ENCODE results near the gene ANKRD34C.

Gene ANKRD34C

DNA sequence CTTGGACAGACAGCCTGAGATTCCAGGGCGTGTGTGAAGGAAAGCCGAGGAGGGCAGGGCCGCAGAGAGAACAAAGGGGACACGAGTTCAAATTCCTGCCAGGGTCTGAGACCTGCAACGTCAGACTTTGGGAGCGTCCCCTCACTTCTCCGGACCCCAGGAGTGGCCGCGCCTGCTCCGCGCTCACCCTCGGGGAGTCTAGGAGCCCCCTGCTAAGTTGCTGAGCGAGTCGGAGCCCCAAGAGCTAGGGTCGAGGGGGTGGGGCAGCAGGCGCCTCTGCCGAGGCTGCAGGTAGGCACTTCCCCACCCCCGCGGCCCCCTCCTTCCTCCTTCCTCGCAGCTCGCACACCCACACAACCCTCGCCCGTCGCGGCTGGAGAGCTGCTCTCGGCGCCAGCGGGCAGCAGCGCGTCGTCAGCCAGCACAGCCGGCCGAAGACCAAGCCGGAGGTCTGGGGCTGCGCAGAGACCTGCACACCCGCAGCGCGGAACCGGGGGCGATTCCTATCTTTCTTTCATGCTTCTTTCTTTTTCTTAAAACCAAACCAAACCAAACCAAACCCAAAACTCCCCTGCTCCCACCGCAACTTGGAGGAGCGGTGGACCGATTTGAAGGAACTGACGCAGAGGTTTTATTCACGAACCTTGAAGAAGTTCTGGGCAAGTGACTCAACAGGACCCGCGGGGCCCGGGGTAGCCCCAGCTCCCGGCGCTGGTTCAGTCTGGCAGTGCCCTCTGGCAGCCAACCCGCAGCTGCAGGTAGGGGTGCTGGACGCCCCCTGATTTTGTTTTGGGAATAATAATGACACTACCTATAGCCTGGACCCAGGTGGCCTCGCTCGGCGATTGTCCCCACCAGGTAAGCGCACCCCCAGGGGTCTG lies at the start of gene ANKRD34C:
ANKRD34C (plus strand) TSS at position 352 of the 881 bp plus-strand sequence. CDS start 10,563 bp downstream, outside the sequence.
- Histone ChIP-seq H3K9ac (ENCODE audit: insufficient read length) (no peak within 1 kb of the TSS), H3K9me3 (ENCODE audit: low read depth, low read length) (no peaks in the 10 kb centered on the region), H3K4me3 (no peak within 1 kb of the TSS), H3K36me3 (ENCODE audit: insufficient read depth, low read length) (no peaks in the 10 kb centered on the region), H3K27ac (no peak within 1 kb of the TSS)
- TF ChIP-seq EZH2 (IDR thresholded peaks at IDR 0.05) (no peak), POLR2AphosphoS5 (IDR thresholded peaks at IDR 0.05; ENCODE audit: borderline replicate concordance, low read depth, low read length) (no peak), FOXP2 (optimal IDR thresholded peaks at IDR 0.05; ENCODE audit: control extremely low read depth, extremely low read length, insufficient read depth) (no peak)
- no peak for DNase-seq (ENCODE audit: low read depth, low spot score)

DNA sequence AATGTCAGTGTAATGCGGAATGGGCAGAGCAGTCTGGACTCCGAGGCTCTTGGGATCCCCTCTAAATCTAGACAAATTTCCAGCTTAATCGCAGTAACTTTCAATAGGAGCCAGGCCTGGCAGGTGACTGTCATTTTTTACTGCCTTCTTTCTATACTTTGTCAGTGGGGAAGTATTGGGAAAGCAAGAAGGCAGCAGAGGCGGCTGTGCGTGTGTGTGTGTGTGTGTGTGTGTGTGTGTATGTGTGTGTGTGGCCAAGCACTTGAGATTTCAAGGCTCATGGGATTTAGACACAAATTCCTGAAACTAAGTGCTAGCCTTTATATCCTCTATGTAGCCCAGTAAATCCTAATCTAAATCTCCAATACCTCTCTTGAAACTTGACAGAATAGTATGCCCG lies 49.3 kb upstream of the ANKRD34C start:
- no peak overlapping the region for H3K4me3 ChIP-seq
- DNase-seq (ENCODE audit: low read depth, low spot score): no peak
- H3K36me3 ChIP-seq (ENCODE audit: insufficient read depth, low read length): no peaks in the 10 kb centered on the region
- no peaks in the 10 kb centered on the region for H3K9me3 ChIP-seq (ENCODE audit: low read depth, low read length)
- no peak for TF ChIP-seq POLR2AphosphoS5 (IDR thresholded peaks at IDR 0.05; ENCODE audit: borderline replicate concordance, low read depth, low read length)
- no peak for TF ChIP-seq FOXP2 (optimal IDR thresholded peaks at IDR 0.05; ENCODE audit: control extremely low read depth, extremely low read length, insufficient read depth)
- TF ChIP-seq EZH2 (IDR thresholded peaks at IDR 0.05): no peak
- no peak overlapping the region for H3K27ac ChIP-seq
- H3K9ac ChIP-seq (ENCODE audit: insufficient read length): no peak overlapping the region

DNA sequence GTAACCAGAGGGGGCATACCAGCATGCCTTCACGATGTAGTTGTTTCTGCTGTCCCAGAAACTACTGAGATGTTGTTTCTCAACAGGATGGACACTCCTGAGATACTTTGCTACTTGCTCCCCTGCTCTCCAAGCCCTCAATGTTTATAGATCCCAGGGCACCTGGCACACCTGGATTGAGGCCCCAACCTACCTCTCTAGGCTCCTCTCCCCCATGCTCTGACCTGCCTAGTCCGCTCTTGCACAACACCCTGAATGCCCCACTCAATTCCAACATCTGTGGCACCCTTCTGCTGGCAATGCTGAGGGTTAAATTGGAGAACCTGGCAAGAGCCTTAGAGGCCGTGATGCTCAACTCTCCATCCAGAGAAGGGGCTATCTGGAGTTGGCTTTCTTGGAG lies 42.5 kb upstream of the ANKRD34C start:
- DNase-seq (ENCODE audit: low read depth, low spot score): no peak
- TF ChIP-seq EZH2 (IDR thresholded peaks at IDR 0.05) (no peak), FOXP2 (optimal IDR thresholded peaks at IDR 0.05; ENCODE audit: control extremely low read depth, extremely low read length, insufficient read depth) (no peak), POLR2AphosphoS5 (IDR thresholded peaks at IDR 0.05; ENCODE audit: borderline replicate concordance, low read depth, low read length) (no peak)

GRCh38 chr15:79243723-79244122 lies 38.8 kb upstream of the ANKRD34C start:
- Histone ChIP-seq H3K27ac (no peak overlapping the region), H3K9ac (ENCODE audit: insufficient read length) (no peak overlapping the region), H3K36me3 (ENCODE audit: insufficient read depth, low read length) (no peaks in the 10 kb centered on the region), H3K4me3 (no peak overlapping the region), H3K9me3 (ENCODE audit: low read depth, low read length) (no peaks in the 10 kb centered on the region)
- TF ChIP-seq FOXP2 (optimal IDR thresholded peaks at IDR 0.05; ENCODE audit: control extremely low read depth, extremely low read length, insufficient read depth) (no peak), POLR2AphosphoS5 (IDR thresholded peaks at IDR 0.05; ENCODE audit: borderline replicate concordance, low read depth, low read length) (no peak), EZH2 (IDR thresholded peaks at IDR 0.05) (no peak)
- no peak for DNase-seq (ENCODE audit: low read depth, low spot score)

More for the DNA sequence above, 42.5 kb upstream of the ANKRD34C start:
- Histone ChIP-seq H3K36me3 (ENCODE audit: insufficient read depth, low read length) (no peaks in the 10 kb centered on the region), H3K9me3 (ENCODE audit: low read depth, low read length) (no peaks in the 10 kb centered on the region), H3K27ac (no peak overlapping the region), H3K4me3 (no peak overlapping the region), H3K9ac (ENCODE audit: insufficient read length) (no peak overlapping the region)

- no peak overlapping the region for H3K9ac ChIP-seq (ENCODE audit: insufficient read length)
- H3K27ac ChIP-seq: no peak overlapping the region
- TF ChIP-seq FOXP2 (optimal IDR thresholded peaks at IDR 0.05; ENCODE audit: control extremely low read depth, extremely low read length, insufficient read depth): no peak
- no peaks in the 10 kb centered on the region for H3K9me3 ChIP-seq (ENCODE audit: low read depth, low read length)
- no peak for DNase-seq (ENCODE audit: low read depth, low spot score)
- no peak overlapping the region for H3K4me3 ChIP-seq
- no peaks in the 10 kb centered on the region for H3K36me3 ChIP-seq (ENCODE audit: insufficient read depth, low read length)
Observed at GRCh38 chr15:79244876-79245275, 37.6 kb upstream of the ANKRD34C start.

GRCh38 chr15:79248183-79248582 lies 34.3 kb upstream of the ANKRD34C start:
- DNase-seq (ENCODE audit: low read depth, low spot score): no peak
- Histone ChIP-seq H3K36me3 (ENCODE audit: insufficient read depth, low read length) (no peaks in the 10 kb centered on the region), H3K4me3 (no peak overlapping the region), H3K9me3 (ENCODE audit: low read depth, low read length) (no peaks in the 10 kb centered on the region), H3K27ac (no peak overlapping the region), H3K9ac (ENCODE audit: insufficient read length) (no peak overlapping the region)
- TF ChIP-seq EZH2 (IDR thresholded peaks at IDR 0.05) (no peak), POLR2AphosphoS5 (IDR thresholded peaks at IDR 0.05; ENCODE audit: borderline replicate concordance, low read depth, low read length) (no peak), FOXP2 (optimal IDR thresholded peaks at IDR 0.05; ENCODE audit: control extremely low read depth, extremely low read length, insufficient read depth) (no peak)

DNA sequence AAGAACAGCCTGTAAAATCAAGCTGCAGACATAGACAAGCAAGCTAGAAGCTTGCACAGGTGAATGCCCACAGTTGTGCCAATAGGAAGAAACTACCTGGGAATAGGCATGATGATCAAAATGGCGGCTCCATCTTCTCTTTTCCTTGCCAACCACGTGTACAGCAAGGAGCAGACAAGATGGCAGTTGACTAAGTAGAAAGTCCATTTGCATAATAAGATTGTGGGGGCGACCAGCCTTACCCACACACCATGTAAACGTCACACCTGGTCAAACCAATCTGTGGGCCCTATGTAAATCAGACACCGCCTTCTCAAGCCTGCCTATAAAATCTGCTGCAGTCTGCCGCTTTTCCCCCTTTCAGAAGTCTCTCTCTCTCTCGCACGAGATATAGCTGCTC lies 25.1 kb upstream of the ANKRD34C start:
- Histone ChIP-seq H3K27ac (no peak overlapping the region), H3K36me3 (ENCODE audit: insufficient read depth, low read length) (no peaks in the 10 kb centered on the region), H3K4me3 (no peak overlapping the region), H3K9me3 (ENCODE audit: low read depth, low read length) (no peaks in the 10 kb centered on the region), H3K9ac (ENCODE audit: insufficient read length) (no peak overlapping the region)
- DNase-seq (ENCODE audit: low read depth, low spot score): no peak
- TF ChIP-seq EZH2 (IDR thresholded peaks at IDR 0.05): no peak
- TF ChIP-seq POLR2AphosphoS5 (IDR thresholded peaks at IDR 0.05; ENCODE audit: borderline replicate concordance, low read depth, low read length): no peak
- TF ChIP-seq FOXP2 (optimal IDR thresholded peaks at IDR 0.05; ENCODE audit: control extremely low read depth, extremely low read length, insufficient read depth): no peak

DNA sequence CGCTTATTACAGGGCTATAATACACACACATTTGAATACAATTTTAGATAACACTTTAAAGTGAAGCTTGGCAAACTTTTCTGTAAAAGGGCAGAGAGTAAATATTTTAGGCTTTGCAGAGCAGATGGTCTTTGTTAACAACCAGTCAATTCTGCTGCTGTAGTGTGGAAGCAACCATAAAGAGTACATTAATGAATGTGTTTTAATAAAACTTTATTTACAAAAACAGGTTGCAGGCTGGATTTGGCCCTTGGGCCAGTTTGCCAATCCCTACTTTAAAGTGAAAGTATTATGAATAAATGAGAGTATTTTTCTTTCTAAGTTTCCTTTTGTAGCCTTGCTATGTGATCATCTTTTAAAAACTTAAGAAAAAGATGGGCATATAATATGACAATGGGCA lies 20.7 kb upstream of the ANKRD34C start:
- TF ChIP-seq POLR2AphosphoS5 (IDR thresholded peaks at IDR 0.05; ENCODE audit: borderline replicate concordance, low read depth, low read length) (no peak), FOXP2 (optimal IDR thresholded peaks at IDR 0.05; ENCODE audit: control extremely low read depth, extremely low read length, insufficient read depth) (no peak), EZH2 (IDR thresholded peaks at IDR 0.05) (no peak)
- Histone ChIP-seq H3K9ac (ENCODE audit: insufficient read length) (no peak overlapping the region), H3K9me3 (ENCODE audit: low read depth, low read length) (no peaks in the 10 kb centered on the region), H3K36me3 (ENCODE audit: insufficient read depth, low read length) (no peaks in the 10 kb centered on the region), H3K4me3 (no peak overlapping the region), H3K27ac (no peak overlapping the region)
- DNase-seq (ENCODE audit: low read depth, low spot score): no peak
